SU-DHL-6 (cell line): ENCODE results near the gene OGFOD2.

Experiments
- CTCF ChIP-seq: fragments of 200-600 bp; sonication (generic); IDR thresholded peaks from one replicate; pipeline ENCODE4 v1.5.1; 2017; ENCODE audit warnings: antibody characterized with exemption, mild to moderate bottlenecking, low read length, moderate library complexity; ENCODE audit not compliant: insufficient read depth, poor library complexity, severe bottlenecking
- EZH2phosphoT487 ChIP-seq: fragments of 200-600 bp; sonication (generic), shearing (Covaris generic); conservative IDR thresholded peaks from 2 replicates; pipeline ENCODE4 v1.6.1; 2018; ENCODE audit warnings: mild to moderate bottlenecking, antibody characterized with exemption, low read length, moderate library complexity, mixed read lengths

DNA sequence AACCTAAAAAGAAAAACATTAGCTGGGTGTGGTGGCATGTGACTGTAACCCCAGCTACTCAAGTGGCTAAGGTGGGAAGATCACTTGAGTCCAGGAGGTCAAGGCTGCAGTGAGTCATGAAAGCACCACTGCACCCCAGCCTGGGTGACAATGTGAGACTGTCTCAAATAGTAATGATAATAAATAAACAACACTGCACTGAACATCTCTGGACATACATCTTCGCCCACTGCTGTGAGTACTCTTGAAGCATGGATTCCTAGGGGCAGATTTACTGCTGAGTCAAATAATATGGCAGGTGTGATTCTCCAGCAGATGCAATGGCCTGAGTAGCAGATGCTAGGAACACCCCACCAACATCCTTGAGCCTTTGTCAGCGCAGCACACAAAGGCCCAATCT lies 32.4 kb upstream of the OGFOD2 start:
- TF ChIP-seq CTCF (no peak), EZH2phosphoT487 (no peak)
